Measurements from ENCODE around the gene ATP1B3. TPM values are rescaled to one million over a fixed set of nuclear protein-coding genes. Genes with fewer than 3 reads are reported as not detected.

ATP1B3 gene
- total and polyA plus RNA-seq, 9 of the 15 experiments (the other 6 are each of a cell fraction or from before 2014, with no cell fraction given), result 48.3 to 202 (median 123) TPM

DNA sequence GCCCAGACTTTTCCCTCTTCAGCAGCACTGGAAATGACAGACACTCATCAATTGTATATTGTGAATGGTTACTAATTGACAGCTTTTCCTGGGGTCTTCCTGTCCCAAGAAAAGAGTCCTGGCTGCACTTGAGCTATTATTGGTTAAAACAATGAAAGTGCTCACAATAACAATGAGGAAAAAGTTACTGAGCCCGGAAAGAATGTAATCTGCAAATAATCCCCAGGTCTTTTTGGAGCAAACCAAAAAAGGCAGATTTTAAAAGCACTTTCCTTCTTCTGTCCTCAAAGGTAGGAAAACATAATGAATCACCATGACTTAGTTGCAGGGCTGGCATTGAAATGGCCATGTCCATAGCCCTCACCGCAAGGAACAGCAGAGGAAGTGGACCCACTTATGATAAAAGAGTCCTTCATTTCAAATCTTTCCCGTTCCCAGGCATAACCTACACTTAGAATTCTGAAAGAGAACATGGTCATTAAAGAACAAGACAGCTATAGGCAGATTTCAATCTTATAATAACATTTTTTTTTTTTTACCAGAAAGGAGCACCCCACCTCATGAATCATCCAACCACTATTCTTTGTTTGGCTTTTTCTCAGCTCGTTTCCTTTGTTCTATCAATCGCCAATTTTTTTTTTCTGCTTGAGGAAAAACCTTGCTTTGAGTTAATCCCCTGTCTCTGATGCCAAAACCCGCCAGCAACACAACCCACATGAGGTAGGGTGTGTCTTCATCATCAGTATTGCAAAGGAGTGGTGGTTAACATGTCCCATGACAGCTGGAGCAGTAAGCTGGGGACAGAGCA, 35.5 kb upstream of the ATP1B3 start (continued):
- TF ChIP-seq PRDM10 (IDR thresholded peaks at IDR 0.05; ENCODE audit: partially characterized antibody), result no peak
- TF ChIP-seq STAT6 (CRISPR knock-in tag; IDR thresholded peaks at IDR 0.05), result no peak
- no peak for TF ChIP-seq HDAC3 (IDR thresholded peaks at IDR 0.05; ENCODE audit: borderline replicate concordance, partially characterized antibody)
- TF ChIP-seq CREM (IDR thresholded peaks at IDR 0.05; ENCODE audit: low read depth), result no peak
- no peak for TF ChIP-seq CUX1 (CRISPR knock-in tag; IDR thresholded peaks at IDR 0.05)
- no peak for TF ChIP-seq CHAMP1 (IDR thresholded peaks at IDR 0.05)
- no peak for TF ChIP-seq TFAM (CRISPR knock-in tag; conservative IDR thresholded peaks at IDR 0.05)
- TF ChIP-seq EWSR1 (IDR thresholded peaks at IDR 0.05; ENCODE audit: borderline replicate concordance, low read depth, partially characterized antibody), result no peak
- TF ChIP-seq, protein P1, sequence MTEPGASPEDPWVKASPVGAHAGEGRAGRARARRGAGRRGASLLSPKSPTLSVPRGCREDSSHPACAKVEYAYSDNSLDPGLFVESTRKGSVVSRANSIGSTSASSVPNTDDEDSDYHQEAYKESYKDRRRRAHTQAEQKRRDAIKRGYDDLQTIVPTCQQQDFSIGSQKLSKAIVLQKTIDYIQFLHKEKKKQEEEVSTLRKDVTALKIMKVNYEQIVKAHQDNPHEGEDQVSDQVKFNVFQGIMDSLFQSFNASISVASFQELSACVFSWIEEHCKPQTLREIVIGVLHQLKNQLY (CRISPR knock-in tag; conservative IDR thresholded peaks at IDR 0.05), result no peak
- TF ChIP-seq PRMT5 (CRISPR knock-in tag; IDR thresholded peaks at IDR 0.05), result no peak
